Epithelial cell of proximal tubule (primary cell): ENCODE results near the gene ZNF202. TPM values are rescaled to one million over a fixed set of nuclear protein-coding genes. Genes with fewer than 3 reads are reported as not detected.
"Not testable (repeated sequence)": the region's sequence is repeated elsewhere in the genome, so short reads cannot be mapped to it uniquely, and the experiment has no call there.

Source experiments
- DNase-seq: peaks from one replicate; pipeline ENCODE4 v3.0.0-alpha.2; 2011; ENCODE audit warnings: low read depth
- H3K4me3 ChIP-seq: 2 replicates; pipeline ENCODE4 v1.5.1; 2011; ENCODE audit warnings: low read depth, mild to moderate bottlenecking, low read length
- CTCF ChIP-seq: conservative IDR thresholded peaks from 2 replicates; pipeline ENCODE4 v1.5.1; 2012; ENCODE audit warnings: low read depth, mild to moderate bottlenecking, low read length
- total RNA-seq: library from RNA; depleted of rRNA; stranded (reverse); fragments of >200 nt; gene quantifications from 2 replicates; pipeline ENCODE4 v1.2.3, GENCODE V29; 2015

The ZNF202 gene
- total RNA-seq, 1 donor from 2014 or later: 2.2 TPM

DNA sequence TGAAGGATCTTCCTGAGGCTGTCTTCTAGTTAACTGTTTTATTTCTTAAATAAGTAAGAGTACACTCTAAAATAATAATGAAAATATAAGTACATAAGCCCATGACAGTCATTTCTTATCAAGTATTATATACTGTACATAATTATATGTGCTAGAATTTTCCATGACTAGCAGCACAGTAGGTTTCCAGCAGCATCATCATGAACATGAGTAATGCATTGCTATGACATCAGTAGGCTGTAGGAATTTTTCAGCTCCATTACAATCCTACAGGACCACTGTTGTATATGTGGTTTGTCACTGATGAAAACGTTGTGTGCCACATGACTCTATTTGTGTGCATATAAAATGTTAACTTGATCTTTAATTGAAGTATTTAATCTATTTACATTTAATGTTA is 22.0 kb downstream of the ZNF202 start:
- DNase-seq: no peak
- TF ChIP-seq CTCF: no peak

GRCh38 chr11:123718469-123718868 is 23.0 kb downstream of the ZNF202 start:
- H3K4me3 ChIP-seq: no peak overlapping the region
- no peak for TF ChIP-seq CTCF
- DNase-seq: no peak

More for the DNA sequence above, 22.0 kb downstream of the ZNF202 start:
- no peak overlapping the region for H3K4me3 ChIP-seq

DNA sequence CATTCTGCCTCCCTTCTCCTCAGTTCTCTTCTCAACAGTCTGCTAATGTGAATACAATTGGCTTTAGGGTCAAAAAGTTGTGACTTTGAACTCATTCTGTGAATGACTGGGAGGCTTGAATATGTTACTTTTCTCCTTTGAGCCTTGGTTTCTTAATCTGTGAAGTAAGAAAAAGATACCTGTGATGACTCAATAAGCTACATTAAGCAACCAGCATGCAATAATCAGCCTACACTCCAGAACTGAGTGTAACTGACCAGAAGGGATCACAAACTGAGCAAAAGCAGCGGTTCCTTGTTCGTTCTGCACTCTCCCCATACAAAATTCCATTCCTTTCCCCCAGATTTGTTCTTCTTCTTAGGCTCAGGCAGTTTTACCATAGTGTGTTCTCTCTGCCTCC is 23.4 kb downstream of the ZNF202 start:
- no peak for DNase-seq
- TF ChIP-seq CTCF: no peak
- H3K4me3 ChIP-seq: no peak overlapping the region

DNA sequence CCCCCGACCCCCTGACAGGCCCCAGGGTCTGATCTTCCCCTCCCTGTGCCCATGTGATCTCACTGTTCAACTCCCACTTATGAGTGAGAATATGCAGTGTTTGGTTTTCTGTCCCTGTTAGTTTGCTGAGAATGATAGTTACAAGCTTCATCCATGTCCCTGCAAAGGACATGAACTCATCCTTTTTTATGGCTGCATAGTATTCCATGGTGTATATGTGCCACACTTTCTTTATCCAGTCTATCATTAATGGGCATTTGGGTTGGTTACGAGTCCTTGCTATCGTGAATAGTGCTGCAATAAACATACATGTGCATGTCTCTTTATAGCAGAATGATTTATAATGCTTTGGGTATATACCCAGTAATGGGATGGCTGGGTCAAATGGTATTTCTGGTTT is 28.8 kb downstream of the ZNF202 start:
- DNase-seq: not testable (repeated sequence)

GRCh38 chr11:123707606-123708205 is 33.8 kb downstream of the ZNF202 start:
- DNase-seq: peak; percentile 10
- TF ChIP-seq CTCF: peak; percentile 90
- H3K4me3 ChIP-seq: no peak overlapping the region

More for the DNA sequence above, 28.8 kb downstream of the ZNF202 start:
- H3K4me3 ChIP-seq: not testable (repeated sequence)

- no peak for TF ChIP-seq CTCF
- DNase-seq: no peak
- no peak overlapping the region for H3K4me3 ChIP-seq
Observed at GRCh38 chr11:123707206-123707605, 34.3 kb downstream of the ZNF202 start.

- DNase-seq: no peak
- TF ChIP-seq CTCF: no peak
- H3K4me3 ChIP-seq: no peak overlapping the region
Observed at GRCh38 chr11:123704341-123704740, 37.1 kb downstream of the ZNF202 start.
